Left ventricle myocardium inferior (tissue), 1 donor: ENCODE results near the gene PARD3B. TPM values are rescaled to one million over a fixed set of nuclear protein-coding genes. Genes with fewer than 3 reads are reported as not detected.

Experiments used
- DNase-seq: peaks from one replicate; pipeline ENCODE4 v3.0.0-alpha.2; 2020
- H3K27ac ChIP-seq: fragments of 200-600 bp; replicated peaks from 2 replicates; pipeline ENCODE4 v1.8.0; 2021
- H3K27me3 ChIP-seq: fragments of 200-600 bp; 2 replicates; pipeline ENCODE4 v1.8.0; 2021; ENCODE audit warnings: low read depth
- H3K36me3 ChIP-seq: fragments of 200-600 bp; 2 replicates; pipeline ENCODE4 v1.8.0; 2021
- H3K4me1 ChIP-seq: fragments of 200-600 bp; 2 replicates; pipeline ENCODE4 v1.8.0; 2021
- H3K4me3 ChIP-seq: fragments of 200-600 bp; 2 replicates; pipeline ENCODE4 v1.8.0; 2021; ENCODE audit warnings: mild to moderate bottlenecking, moderate library complexity
- H3K9me3 ChIP-seq: fragments of 200-600 bp; replicated peaks from 2 replicates; pipeline ENCODE4 v1.8.0; 2021
- intact Hi-C: fragments of 100-400 bp; cut with micrococcal nuclease; formaldehyde crosslinking; loops from one replicate; pipeline ENCODE4 v1.11.0; 2022
- total RNA-seq: library from RNA; stranded (reverse); fragmentation: NEBNext Ultra II Directional; extraction: Animal tissue kit (Norgen Biotek cat#: 25700); gene quantifications from one replicate; pipeline ENCODE4 v1.2.1, GENCODE V29; 2021
- TF ChIP-seq, protein P1 (sequence below): fragments of 200-600 bp; IDR thresholded peaks from 2 replicates; pipeline ENCODE4 v1.8.0; 2021; ENCODE audit warnings: antibody characterized with exemption, mild to moderate bottlenecking, borderline replicate concordance
- donor health status: DM: no; HTN: yes; CAD: no; lungs with severe emphysema.

Gene PARD3B
- total RNA-seq, 1 donor from 2014 or later = 9.1 TPM

DNA sequence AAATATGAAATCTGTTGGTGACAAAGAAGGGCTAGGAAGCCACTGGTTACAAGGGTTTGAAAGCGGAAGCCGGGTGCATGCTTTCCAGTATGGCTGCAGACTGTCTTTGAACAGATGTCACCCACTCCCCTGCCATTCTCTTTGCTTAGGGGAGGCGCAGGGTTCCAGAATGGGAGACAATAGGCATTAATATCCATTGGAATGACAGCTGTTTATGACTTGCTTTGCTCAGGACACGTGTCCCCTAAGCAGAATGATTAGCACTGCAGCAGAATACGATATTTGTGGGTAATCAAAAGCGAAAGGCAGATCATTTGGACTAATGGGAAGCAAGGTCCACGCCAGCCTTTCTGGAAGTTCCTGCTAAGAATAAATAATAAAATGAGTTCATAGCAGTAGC is 1111.2 kb downstream of the PARD3B start:
- no peak for DNase-seq
- no peaks in the 10 kb centered on the region for H3K36me3 ChIP-seq
- no peak overlapping the region for H3K4me3 ChIP-seq
- H3K9me3 ChIP-seq = no peaks in the 10 kb centered on the region
- no peak overlapping the region for H3K27ac ChIP-seq
- peaks cover 7% of the 10 kb centered on the region for H3K4me1 ChIP-seq
- TF ChIP-seq, protein P1, sequence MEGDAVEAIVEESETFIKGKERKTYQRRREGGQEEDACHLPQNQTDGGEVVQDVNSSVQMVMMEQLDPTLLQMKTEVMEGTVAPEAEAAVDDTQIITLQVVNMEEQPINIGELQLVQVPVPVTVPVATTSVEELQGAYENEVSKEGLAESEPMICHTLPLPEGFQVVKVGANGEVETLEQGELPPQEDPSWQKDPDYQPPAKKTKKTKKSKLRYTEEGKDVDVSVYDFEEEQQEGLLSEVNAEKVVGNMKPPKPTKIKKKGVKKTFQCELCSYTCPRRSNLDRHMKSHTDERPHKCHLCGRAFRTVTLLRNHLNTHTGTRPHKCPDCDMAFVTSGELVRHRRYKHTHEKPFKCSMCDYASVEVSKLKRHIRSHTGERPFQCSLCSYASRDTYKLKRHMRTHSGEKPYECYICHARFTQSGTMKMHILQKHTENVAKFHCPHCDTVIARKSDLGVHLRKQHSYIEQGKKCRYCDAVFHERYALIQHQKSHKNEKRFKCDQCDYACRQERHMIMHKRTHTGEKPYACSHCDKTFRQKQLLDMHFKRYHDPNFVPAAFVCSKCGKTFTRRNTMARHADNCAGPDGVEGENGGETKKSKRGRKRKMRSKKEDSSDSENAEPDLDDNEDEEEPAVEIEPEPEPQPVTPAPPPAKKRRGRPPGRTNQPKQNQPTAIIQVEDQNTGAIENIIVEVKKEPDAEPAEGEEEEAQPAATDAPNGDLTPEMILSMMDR = no peak
- intact Hi-C loops = no loop called here
- H3K27me3 ChIP-seq = peaks cover 5% of the 10 kb centered on the region

- Histone ChIP-seq H3K27ac (no peak overlapping the region), H3K4me3 (no peak overlapping the region), H3K9me3 (no peaks in the 10 kb centered on the region), H3K27me3 (peaks cover 5% of the 10 kb centered on the region), H3K36me3 (no peaks in the 10 kb centered on the region), H3K4me1 (peaks cover 7% of the 10 kb centered on the region)
- intact Hi-C loops = no loop called here
- TF ChIP-seq, protein P1 = no peak
- DNase-seq = no peak
Observed at GRCh38 chr2:205656941-205657340, 1111.7 kb downstream of the PARD3B start.

GRCh38 chr2:205657579-205657978 is 1112.3 kb downstream of the PARD3B start:
- Histone ChIP-seq H3K27ac (no peak overlapping the region), H3K36me3 (no peaks in the 10 kb centered on the region), H3K4me3 (no peak overlapping the region), H3K27me3 (peaks cover 5% of the 10 kb centered on the region), H3K9me3 (no peaks in the 10 kb centered on the region), H3K4me1 (peaks cover 7% of the 10 kb centered on the region)
- no peak for DNase-seq
- intact Hi-C loops = no loop called here
- TF ChIP-seq, protein P1 = no peak

DNA sequence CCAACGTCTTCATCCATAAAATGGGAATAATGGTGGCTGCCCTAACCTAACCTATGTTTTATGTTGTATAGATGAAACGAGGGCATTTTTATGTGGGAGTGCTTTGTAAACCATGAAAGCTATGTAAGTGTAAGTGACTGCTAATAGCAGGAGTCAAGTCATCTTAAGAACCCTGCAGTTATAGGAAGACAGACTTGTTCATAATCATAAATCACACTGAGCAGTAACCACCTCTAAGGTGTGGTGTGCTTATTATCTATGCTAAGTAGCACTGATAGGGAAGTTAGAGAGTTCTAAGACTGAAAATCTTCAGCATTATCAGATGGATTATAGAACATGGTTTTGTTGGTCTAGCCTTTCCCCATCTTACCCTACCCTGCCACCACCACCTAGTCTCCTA is 1112.8 kb downstream of the PARD3B start:
- DNase-seq = no peak
- no peaks in the 10 kb centered on the region for H3K36me3 ChIP-seq
- peaks cover 5% of the 10 kb centered on the region for H3K27me3 ChIP-seq
- peaks cover 7% of the 10 kb centered on the region for H3K4me1 ChIP-seq
- no peaks in the 10 kb centered on the region for H3K9me3 ChIP-seq
- H3K4me3 ChIP-seq = no peak overlapping the region
- intact Hi-C loops = no loop called here
- H3K27ac ChIP-seq = no peak overlapping the region
- TF ChIP-seq, protein P1 = no peak

- no peaks in the 10 kb centered on the region for H3K9me3 ChIP-seq
- intact Hi-C loops = no loop called here
- TF ChIP-seq, protein P1 = no peak
Observed at GRCh38 chr2:205658572-205658971, 1113.3 kb downstream of the PARD3B start.

DNA sequence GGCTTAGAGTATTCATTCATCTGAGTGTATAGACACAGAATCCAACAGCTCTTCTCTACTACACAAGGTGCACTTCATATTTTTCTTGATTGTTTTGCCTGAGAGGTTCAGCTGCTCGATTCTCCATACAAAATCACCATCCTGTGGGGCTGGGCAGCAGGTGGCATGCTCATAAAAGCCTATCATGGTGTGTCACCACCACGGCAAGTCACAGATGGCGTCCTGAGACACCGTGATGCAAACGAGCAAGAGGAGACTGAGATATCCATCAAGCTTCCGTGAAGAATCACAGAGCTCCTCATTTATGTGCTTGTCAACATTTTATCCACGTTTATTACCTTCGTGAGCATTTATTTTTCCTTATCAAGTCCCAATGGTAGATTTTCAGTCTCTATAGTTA is 1114.6 kb downstream of the PARD3B start:
- TF ChIP-seq, protein P1 = no peak
- Histone ChIP-seq H3K36me3 (no peaks in the 10 kb centered on the region), H3K27ac (no peak overlapping the region), H3K27me3 (peaks cover 4% of the 10 kb centered on the region), H3K4me3 (no peak overlapping the region), H3K4me1 (peaks cover 7% of the 10 kb centered on the region), H3K9me3 (no peaks in the 10 kb centered on the region)
- DNase-seq = no peak
- intact Hi-C loops = no loop called here

More at GRCh38 chr2:205658572-205658971, 1113.3 kb downstream of the PARD3B start:
- Histone ChIP-seq H3K4me1 (peaks cover 7% of the 10 kb centered on the region), H3K27ac (no peak overlapping the region), H3K27me3 (peaks cover 5% of the 10 kb centered on the region), H3K36me3 (no peaks in the 10 kb centered on the region), H3K4me3 (no peak overlapping the region)
- no peak for DNase-seq
